GM18502 (cell line): Measurements from ENCODE around the gene LUC7L2.
"Not testable (repeated sequence)": the region's sequence is repeated elsewhere in the genome, so short reads cannot be mapped to it uniquely, and the experiment has no call there.

Source experiments
- ATAC-seq: cut with Tn5 transposase; IDR thresholded peaks from one replicate; pipeline ENCODE4 v1.9.1; 2021; ENCODE audit warnings: mild to moderate bottlenecking; ENCODE audit not compliant: unreplicated experiment, poor library complexity

Gene LUC7L2

DNA sequence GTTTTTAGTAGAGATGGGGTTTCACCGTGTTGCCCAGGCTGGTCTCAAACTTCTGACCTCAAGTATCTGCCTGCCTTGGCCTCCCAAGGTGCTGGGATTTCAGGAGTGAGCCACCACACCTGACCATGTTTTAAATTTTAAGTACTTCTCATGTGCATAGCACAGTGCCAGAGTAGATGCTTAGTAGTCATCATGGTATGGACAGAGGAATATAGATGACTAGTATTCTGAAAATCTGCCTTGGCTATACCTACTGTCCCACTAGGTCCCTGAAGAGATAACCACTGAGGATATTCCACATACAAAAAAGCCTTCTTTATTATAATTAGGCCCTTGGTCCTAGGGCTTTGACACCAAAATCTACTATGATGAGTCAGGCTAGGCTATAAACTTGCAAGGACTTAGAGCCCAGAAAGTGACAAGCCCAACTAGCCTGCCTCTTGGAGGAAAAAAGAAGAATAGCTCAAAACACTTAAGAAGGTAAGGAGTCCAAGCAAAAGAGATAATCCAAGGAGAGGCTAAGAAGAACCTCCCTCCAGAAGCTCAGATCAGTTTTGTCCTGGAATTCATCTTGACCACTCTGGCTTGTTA is 34.0 kb downstream of the LUC7L2 start:
- no peak for ATAC-seq

DNA sequence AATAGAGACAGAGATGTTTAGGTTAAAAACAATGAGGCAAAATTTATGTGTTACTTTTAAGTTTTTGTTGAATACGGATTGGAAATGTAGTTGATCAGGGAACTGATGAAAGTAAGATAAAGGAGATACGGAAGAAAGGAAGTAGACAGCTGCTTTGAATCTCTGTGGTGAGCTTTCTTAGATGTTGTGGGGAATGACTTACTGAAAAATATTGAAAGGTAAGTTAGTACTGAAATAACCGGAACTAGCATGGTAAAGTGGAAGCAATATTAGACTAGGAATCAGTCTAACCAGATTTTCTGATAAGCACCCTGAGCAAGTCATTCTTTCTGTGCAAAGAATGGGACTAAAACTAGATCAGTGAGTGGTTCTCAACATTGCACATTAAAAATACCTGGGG is 34.8 kb downstream of the LUC7L2 start:
- no peak for ATAC-seq

DNA sequence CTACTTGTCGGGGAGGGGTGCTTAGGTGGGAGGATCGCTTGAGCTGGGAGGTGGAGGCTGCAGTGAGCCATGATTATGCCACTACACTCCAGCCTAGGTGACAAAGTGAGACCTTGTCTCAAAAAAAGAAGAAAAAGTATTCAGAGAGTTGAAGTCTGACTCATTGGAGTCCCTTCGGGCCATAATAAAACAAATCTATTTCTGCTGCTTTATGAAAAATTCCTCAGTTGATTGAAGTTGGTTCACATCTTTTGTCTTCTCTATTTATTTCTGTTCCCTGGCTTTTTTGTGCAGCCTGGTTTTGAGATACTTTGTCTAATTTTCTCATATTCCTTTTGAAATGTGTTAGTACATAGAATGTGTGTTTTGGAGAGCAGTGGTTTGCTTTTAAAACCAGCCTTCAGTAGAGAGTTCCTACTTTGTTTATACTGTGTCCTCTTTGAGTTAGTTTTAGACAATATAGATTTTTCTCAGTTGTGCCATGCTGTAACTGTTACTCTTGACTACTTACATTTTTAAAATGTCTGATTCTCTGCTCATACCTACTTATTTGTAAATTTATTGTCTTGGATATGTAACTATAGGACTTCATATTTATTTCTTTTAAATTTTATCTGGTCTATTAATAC is 36.7 kb downstream of the LUC7L2 start:
- ATAC-seq: no peak

DNA sequence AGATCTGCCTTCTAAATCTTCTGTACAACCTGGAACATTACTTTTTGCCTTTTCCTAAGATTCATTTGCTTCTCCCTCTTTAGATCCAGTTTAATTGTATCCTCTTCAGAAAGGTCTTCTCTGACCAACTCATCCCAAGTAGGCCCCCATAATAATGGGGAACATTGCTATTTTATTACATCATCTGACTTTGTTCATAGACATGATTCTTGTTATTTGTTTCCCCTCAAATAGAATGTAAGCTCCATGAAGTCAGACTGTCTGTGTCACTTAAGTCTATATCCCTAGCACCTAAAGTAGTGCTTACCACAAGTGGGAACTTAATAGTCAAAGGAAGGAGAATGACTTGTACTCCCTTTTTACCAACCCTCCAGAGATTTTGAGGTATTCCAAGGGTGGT is 37.5 kb downstream of the LUC7L2 start:
- ATAC-seq: no peak

DNA sequence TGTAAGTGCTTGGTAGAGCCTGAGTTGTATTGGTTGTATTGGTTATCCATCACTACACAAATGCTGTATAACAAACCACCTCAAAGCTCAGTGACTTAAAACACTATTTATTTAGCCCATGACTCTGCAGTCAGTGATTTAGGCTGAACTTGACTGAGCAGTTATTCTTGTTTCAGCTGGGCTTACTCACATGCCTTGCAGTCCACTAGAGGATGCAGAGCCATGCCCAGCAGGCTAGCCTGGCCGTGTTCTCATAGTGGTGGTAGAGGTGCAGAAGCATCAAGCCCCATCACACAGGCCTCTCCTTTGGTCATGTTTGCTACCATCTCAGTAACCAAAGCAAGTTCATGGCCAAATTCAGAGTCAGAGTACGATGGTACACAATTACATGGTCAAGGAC is 43.9 kb downstream of the LUC7L2 start:
- ATAC-seq: no peak

DNA sequence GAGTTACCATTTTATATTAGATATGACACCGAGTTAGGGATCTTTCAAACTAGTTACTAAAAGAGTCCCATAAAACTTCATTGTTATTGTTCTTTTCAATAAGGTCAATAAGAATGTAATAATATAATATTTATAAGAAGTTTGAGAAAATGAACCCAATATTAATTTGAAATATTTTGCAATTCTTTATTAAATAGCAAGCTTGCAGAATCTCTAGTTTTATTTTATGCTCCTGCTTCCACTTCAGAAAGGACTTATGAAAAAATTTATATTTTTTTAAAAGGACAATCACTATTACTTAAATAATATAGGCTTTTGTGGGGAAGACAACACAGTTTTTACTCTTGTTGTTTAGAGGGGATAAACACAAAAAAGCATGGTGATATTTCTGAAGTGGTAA is 47.9 kb downstream of the LUC7L2 start:
- no peak for ATAC-seq

DNA sequence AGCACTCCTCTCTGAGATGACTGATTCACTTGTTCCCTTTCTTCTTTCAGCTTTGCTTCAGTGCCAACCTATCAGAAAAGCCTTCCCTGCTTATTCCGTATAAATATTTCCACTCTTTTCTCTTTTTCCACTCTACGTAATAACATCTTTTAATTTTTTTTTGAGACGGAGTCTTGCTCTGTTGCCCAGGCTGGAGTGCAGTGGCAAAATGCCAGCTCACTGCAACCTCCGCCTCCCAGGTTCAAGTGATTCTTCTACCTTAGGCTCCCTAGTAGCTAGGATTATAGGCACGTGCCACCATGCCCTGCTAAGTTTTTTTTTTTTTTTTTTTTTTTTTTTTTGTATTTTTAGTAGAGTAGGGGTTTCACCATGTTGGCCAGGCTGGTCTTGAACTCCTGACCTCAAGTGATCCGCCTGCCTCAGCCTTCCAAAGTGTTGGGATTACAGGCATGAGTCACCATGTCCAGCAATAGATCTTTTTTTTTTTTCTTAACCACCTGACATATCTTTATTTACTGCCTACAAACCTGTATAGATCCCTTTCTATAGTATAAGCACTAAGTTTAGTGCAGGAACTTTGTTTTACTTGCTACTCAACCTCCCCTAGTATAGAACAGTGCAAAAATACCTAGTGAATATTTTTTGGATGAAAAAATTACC is 55.2 kb downstream of the LUC7L2 start:
- ATAC-seq: not testable (repeated sequence)

DNA sequence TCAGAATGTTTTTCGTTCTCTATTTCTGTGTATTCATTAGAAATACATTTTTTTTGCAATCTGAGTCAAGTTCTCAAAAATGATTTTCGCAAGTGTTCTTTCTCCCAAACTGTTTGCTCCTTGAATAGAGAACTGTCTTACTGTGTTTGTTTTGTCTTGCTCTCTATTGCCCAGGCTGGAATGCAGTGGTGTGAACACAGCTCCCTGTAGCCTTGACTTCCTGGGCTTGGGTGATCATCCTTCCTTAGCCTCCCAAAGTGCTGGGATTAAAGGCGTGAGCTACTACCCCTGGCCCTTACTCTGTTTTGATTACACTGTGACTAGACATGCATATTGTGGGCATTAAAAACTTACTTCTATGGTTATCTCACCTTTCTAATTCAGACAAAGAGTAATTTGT is 56.7 kb downstream of the LUC7L2 start:
- no peak for ATAC-seq

DNA sequence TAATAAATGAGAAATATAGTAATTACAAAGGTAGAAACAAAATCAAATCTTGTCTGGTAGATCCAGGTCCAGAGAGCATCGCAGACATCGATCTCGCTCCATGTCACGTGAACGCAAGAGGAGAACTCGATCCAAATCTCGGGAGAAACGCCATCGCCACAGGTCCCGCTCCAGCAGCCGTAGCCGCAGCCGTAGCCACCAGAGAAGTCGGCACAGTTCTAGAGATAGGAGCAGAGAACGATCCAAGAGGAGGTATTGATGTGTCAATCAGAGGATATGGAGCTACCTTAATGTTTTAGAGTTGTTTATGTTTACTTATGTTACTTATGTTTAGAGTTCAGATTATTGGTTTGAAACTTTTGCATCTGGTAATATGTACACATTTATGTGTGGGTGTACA is 57.8 kb downstream of the LUC7L2 start:
- no peak for ATAC-seq

DNA sequence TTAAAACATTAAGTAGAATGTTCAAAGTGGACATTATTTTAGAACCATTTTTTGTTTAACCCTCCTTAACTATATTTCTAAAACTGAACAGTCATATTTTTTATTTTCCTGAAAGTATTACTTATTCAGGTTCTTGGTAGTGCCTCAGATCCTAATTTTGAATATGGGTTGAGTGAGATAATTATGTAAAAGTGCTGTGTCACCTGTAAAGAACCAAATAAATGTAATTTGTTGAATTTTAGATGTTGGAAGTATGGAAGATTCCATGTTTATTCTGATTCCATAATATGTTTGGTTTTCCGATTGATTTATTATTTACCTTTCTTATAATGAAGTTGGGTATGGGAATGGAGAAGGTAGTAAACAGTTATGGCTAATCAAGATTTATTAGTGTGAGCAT is 61.4 kb downstream of the LUC7L2 start:
- ATAC-seq: no peak

DNA sequence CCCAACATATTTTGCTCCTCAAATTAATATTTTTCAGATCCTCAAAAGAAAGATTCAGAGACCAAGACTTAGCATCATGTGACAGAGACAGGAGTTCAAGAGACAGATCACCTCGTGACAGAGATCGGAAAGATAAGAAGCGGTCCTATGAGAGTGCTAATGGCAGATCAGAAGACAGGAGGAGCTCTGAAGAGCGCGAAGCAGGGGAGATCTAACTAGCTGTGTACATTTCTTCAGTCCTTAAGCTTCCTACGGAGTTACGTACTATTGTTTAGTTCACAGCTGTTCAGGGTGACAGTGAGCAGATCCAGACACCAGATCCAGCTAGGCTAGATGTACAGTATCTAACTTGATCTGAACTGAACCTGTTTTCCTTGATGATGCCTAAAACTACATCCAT is 62.4 kb downstream of the LUC7L2 start:
- no peak for ATAC-seq

DNA sequence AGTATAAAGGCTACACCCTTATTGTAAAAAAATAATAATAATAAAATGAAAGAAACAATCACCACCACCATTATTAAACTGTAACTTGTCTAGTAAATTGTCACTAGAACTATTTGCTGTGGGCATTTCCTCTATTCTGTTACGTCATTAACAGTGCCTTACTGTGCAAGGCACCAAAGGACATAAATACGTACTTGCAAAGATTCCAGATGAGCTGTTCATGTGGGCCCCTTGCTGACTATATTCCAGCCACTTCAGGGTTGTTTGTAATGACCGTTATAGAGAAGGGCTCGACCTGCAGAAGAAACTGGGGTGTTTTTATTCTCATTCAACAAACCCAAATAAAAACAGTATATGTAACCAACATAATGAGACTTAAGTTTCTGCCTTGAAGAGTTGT is 63.4 kb downstream of the LUC7L2 start:
- no peak for ATAC-seq

DNA sequence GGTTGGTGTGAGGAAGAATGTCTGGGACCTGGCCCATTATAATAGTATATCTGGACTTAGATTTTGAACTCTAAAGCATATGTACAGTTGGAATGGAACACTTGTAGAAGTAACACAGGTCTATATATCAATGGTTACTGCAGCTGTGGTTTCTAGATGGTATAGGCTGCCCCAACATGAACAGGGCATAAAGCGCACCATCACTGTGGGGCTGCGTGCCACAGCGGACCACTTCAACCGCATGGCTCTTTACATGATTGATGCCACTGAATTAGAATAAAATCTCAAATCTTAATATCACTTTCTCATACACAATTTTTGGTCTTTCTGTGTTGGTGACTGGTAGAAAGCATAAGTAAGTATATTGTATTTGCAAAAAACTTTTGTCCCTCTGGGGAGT is 64.3 kb downstream of the LUC7L2 start:
- no peak for ATAC-seq

DNA sequence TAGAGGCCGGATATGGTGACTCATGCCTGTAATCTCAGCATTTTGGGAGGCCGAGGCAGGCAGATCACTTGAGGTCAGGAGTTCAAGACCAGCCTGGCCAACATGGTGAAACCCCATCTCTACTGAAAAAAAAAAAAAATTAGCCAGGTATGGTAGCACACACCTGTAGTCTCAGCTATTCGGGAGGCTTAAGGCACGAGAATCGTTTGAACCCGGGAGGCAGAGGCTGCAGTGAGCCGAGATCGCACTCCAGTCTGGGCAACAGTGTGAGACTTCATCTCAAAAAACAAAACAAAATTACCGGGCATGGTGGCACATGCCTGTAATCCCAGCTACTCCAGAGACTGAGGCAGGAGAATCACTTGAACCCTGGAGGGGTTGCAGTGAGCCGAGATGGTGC is 66.0 kb downstream of the LUC7L2 start:
- ATAC-seq: not testable (repeated sequence)

DNA sequence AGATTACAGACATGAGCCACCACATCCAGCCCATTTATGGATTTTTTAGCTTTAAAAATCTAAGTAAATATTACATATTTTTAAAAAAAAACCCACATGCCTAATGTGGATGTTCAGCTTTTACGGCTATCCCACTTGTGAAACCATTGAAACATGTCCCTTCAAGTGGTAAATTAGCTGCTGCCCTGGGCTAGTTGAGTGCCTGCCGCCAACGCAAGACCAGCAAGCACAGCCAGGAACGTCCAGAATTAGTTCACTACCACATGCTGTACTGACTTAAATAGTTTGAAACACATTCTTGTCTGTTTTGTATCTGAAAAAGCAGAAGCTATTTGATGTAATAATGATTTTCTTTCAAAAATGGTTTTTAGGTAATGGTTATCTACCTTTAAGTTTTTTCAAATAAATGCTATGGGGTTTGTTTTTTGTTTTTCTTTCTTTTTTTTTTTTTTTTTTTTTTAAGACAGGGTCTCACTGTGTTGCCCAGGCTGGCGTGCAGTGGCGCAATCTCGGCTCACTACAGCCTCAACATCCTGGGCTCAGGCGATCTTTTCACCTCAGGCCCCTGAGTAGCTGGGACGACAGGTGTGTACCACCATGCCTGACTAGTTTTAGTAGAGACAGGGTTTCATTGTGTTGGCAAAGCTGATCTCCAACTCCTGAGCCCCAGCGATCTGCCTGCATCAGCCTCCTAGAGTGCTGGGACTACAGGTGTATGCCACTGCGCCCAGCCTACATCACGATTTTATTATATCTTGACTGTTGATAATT is 66.7 kb downstream of the LUC7L2 start:
- no peak for ATAC-seq

DNA sequence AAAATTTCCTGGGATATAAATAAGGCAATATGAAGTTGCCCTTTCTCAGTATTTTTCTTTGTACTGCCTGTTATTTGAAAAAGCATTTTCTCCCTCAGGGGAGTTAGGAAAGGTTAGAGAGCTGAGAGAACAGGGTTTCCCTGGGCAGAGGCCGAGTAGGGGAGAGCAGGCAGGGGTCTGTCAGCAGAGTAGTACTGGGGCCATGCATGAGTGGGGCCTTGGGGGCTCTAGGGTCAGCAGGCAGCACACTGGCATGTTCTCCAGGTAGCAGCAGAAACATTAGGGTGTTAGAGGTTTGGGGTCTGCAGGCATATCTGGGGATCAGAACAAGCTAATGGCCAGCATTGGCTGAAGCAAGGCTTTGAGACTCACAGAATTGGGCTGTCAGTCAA is 67.3 kb downstream of the LUC7L2 start:
- ATAC-seq: no peak

DNA sequence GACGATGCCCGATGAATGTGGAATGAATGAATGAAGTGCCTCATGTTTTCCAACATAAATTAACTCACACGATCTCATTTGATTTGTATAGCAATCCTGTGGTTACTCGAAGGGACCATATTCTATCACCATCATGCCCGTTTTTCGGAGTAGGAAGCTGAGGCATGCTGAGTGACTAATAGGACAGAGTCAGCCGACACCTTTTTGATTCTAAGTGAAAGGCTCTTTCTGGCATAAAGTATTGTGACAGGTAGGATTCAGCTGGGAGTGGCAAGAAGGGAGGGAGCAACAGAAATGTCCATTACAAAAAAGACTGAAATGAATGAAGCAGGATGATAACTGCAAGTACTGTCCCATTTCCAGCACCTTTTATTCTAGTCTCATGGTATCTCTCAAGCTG is 68.1 kb downstream of the LUC7L2 start:
- ATAC-seq: no peak

DNA sequence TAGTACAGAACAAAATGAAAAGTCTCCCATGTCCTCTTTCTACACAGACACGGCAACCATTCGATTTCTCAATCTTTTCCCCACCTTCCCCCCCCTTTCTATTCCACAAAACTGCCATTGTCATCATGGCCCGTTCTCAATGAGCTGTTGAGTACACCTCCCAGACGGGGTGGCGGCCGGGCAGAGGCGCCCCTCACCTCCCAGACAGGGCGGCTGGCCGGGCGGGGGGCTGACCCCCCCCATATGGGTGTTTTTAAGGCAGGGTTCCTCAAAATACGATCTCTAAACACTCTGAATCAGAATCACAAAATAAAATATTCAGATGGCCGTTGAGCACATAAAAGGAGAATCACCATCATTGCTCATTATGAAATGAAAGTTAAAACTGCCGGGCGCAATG is 70.0 kb downstream of the LUC7L2 start:
- ATAC-seq: not testable (repeated sequence)

DNA sequence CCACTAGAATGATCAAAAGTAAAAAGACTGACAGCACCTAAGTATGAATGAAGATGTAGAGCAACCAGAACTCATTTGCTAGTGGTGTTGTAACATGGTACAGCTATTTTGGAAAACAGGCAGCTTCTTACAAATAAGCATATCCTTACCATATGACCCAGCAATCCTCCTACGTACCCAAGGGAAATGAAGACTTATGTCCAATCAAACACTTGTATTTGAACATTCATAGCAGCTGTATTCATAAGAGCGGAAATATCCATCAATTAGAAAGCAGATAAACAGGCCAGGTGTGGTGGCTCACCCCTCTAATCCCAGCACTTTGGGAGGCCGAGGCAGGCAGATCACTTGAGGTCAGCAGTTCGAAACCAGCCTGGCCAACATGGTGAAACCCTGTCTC is 70.7 kb downstream of the LUC7L2 start:
- ATAC-seq: no peak

DNA sequence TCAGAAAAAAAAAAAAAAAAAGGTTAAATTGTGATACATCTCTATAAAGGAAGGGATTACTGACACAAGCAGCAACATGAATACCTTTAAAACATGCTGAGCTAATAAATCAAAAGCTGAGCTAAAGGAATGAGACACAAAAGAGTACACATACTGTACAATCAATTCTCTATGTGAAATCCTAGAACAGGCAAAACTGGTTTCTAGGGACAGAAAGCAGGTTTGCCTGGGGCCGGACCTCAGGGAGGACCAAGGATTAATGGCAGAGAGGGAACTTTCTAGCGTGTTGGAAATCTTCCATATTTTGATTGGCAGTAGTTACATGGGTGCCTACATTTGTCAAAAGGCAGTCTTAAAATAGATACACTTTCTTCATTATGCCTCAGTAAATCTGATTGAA is 71.3 kb downstream of the LUC7L2 start:
- ATAC-seq: no peak

DNA sequence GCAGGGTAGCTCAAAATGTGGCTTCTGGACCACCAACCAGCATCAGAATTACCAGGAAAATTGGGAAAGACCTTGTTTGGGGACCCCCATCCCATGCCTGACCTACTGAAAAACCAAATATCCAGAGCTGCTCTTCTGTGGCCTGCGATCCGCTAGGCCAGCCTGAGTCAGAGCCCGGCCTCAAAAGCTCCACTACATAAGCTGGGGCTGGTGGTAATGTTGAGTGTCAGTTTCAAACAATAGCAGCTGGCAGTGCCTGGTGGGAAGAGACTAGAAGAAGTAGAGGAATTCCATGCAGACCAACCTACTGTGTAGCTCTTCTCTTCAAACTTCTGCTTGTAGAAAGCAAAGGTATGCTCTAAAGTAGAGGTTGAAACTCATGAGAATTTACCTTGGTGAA is 71.8 kb downstream of the LUC7L2 start:
- no peak for ATAC-seq
